Mesenchymal stem cell (in vitro differentiated cells and primary cell): Measurements from ENCODE around the gene CMTM4.

Experiments used
- DNase-seq: peaks from one replicate; pipeline ENCODE4 v3.0.0-alpha.2; 2013
- H2AFZ ChIP-seq: one replicate; pipeline ENCODE4 v1.6.1; 2013; ENCODE audit warnings: low read depth, mild to moderate bottlenecking, control low read depth, inconsistent platforms, low read length, moderate library complexity
- H2AK5ac ChIP-seq: 2 replicates; pipeline ENCODE4 v1.6.1; 2013; ENCODE audit warnings: low read length, moderate library complexity, mild to moderate bottlenecking, inconsistent platforms; ENCODE audit not compliant: severe bottlenecking
- H2BK120ac ChIP-seq: one replicate; pipeline ENCODE4 v1.6.1; 2013; ENCODE audit warnings: low read depth, mild to moderate bottlenecking, inconsistent platforms, low read length, moderate library complexity
- H2BK12ac ChIP-seq, 2 experiments: one replicate each; pipeline ENCODE4 v1.6.1; 2013; ENCODE audit warnings: inconsistent platforms in 2 of 2, low read length in 2 of 2, mild to moderate bottlenecking in 2 of 2, moderate library complexity in 2 of 2, control low read depth in 1 of 2
- H2BK15ac ChIP-seq: one replicate; pipeline ENCODE4 v1.6.1; 2013; ENCODE audit warnings: mild to moderate bottlenecking, low read depth, inconsistent platforms; ENCODE audit not compliant: poor library complexity, severe bottlenecking
- H2BK5ac ChIP-seq: 2 replicates; pipeline ENCODE4 v1.6.1; 2013; ENCODE audit warnings: low read depth, mild to moderate bottlenecking, low read length, control low read depth, inconsistent platforms; ENCODE audit not compliant: poor library complexity, severe bottlenecking
- H3K14ac ChIP-seq, 2 experiments: one replicate each; pipeline ENCODE4 v1.6.1; 2013; ENCODE audit warnings: inconsistent platforms in 2 of 2, low read length in 2 of 2, control low read depth in 1 of 2, mild to moderate bottlenecking in 1 of 2, moderate library complexity in 1 of 2
- H3K18ac ChIP-seq, 2 experiments: one replicate each; pipeline ENCODE4 v1.6.1; 2013; ENCODE audit warnings: inconsistent platforms in 2 of 2, low read length in 2 of 2, control low read depth in 1 of 2, low read depth in 1 of 2, mild to moderate bottlenecking in 1 of 2
- H3K23ac ChIP-seq, 2 experiments: one replicate each; pipeline ENCODE4 v1.6.1; 2013; ENCODE audit warnings: inconsistent platforms in 2 of 2, low read length in 2 of 2, mild to moderate bottlenecking in 2 of 2, moderate library complexity in 2 of 2, control low read depth in 1 of 2
- H3K27ac ChIP-seq: 2 replicates; pipeline ENCODE4 v1.5.1; 2013; ENCODE audit warnings: mild to moderate bottlenecking, moderate library complexity, low read length, control low read depth, inconsistent platforms; ENCODE audit not compliant: poor library complexity, severe bottlenecking
- H3K27me3 ChIP-seq, 2 experiments: 2 replicates each; pipeline versions ENCODE4 v1.6.1 to v1.7.0; 2013; ENCODE audit warnings: low read length in 2 of 2, mild to moderate bottlenecking in 2 of 2, moderate library complexity in 2 of 2, control low read depth in 1 of 2, inconsistent platforms in 1 of 2; ENCODE audit not compliant: control insufficient read depth in 1 of 2, insufficient read depth in 1 of 2
- H3K36me3 ChIP-seq, 2 experiments: 2 replicates each; pipeline versions ENCODE4 v1.6.1 to v1.7.0; 2013; ENCODE audit warnings: low read length in 2 of 2, control low read depth in 1 of 2, inconsistent platforms in 1 of 2, low read depth in 1 of 2, mild to moderate bottlenecking in 1 of 2; ENCODE audit not compliant: insufficient read depth in 2 of 2, control insufficient read depth in 1 of 2
- H3K4ac ChIP-seq, 2 experiments: one replicate each; pipeline ENCODE4 v1.6.1; 2013; ENCODE audit warnings: inconsistent platforms in 2 of 2, low read length in 2 of 2, mild to moderate bottlenecking in 2 of 2, moderate library complexity in 2 of 2, control low read depth in 1 of 2, low read depth in 1 of 2
- H3K4me1 ChIP-seq: 2 replicates; pipeline ENCODE4 v1.6.1; 2013; ENCODE audit warnings: low read depth, low read length, control low read depth; ENCODE audit not compliant: control insufficient read depth, insufficient read depth
- H3K4me2 ChIP-seq: 2 replicates; pipeline ENCODE4 v1.6.1; 2013; ENCODE audit warnings: low read length, mild to moderate bottlenecking, inconsistent platforms; ENCODE audit not compliant: poor library complexity, severe bottlenecking
- H3K4me3 ChIP-seq, 2 experiments: 2 replicates each; pipeline versions ENCODE4 v1.5.1 to v1.7.0; 2013; ENCODE audit warnings: low read length in 2 of 2, mild to moderate bottlenecking in 2 of 2, control low read depth in 1 of 2, low read depth in 1 of 2; ENCODE audit not compliant: insufficient read depth in 1 of 2
- H3K79me1 ChIP-seq: replicated peaks from 2 replicates; pipeline ENCODE4 v1.6.1; 2013; ENCODE audit warnings: mild to moderate bottlenecking, control low read depth, low read length, inconsistent platforms; ENCODE audit not compliant: poor library complexity, severe bottlenecking
- H3K9ac ChIP-seq: 2 replicates; pipeline ENCODE4 v1.7.0; 2013; ENCODE audit warnings: mild to moderate bottlenecking, low read length, moderate library complexity
- H3K9me3 ChIP-seq: 2 replicates; pipeline ENCODE4 v1.7.0; 2013; ENCODE audit warnings: mild to moderate bottlenecking, low read length; ENCODE audit not compliant: control insufficient read depth
- H4K8ac ChIP-seq: one replicate; pipeline ENCODE4 v1.6.1; 2013; ENCODE audit warnings: inconsistent platforms, mild to moderate bottlenecking, low read length, moderate library complexity
- H4K91ac ChIP-seq: one replicate; pipeline ENCODE4 v1.6.1; 2013; ENCODE audit warnings: mild to moderate bottlenecking, low read length, inconsistent platforms
- WGBS: methylation state at CpG from one replicate; pipeline ENCODE4 v1.1.7; 2013; ENCODE audit warnings: mixed read lengths; 5-methylcytosine and 5-hydroxymethylcytosine counted together

The CMTM4 gene

DNA sequence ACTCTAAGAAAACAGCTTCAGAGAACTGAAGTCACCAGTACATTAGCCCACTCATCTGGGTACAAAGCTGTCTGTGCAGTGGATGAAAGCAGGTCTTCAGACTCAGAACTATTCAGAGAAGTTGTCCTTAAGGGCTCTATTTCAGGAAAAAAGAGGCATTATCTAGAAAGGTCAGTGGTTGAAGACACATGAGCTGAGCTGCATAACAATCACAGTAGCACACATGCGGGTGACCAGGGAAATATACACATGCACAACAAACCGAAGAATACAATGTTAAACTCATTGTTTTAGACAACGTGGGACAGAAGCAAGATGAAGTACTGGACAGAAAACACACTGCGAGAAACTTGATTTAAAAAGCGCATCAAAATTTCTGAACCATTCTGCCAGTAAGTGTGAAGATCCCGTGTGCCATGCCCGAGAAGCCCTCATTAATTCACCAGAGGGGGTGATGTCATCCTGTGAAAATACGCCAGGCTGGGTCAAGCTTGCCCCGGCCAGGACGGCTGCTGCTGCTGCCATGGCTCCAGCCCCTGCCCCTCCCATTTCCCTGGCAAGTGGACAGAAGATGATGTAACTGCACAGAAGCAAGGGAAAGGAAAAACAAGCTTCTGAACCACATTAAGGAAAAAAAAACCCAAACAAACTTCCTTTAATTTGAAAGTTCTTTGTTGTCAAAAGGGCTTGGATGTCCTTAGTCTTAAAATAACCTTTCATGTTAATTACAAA is 44.8 kb upstream of the CMTM4 start:
- Histone ChIP-seq H3K79me1 (peaks cover 14% of the 10 kb centered on the region), H2AFZ (no peak overlapping the region), H3K27me3 (no peaks in the 10 kb centered on the region), H3K4ac (no peak overlapping the region), H3K18ac (no peak overlapping the region), H3K4me1 (peaks cover 12% of the 10 kb centered on the region), H2BK5ac (no peak overlapping the region), H3K9me3 (no peaks in the 10 kb centered on the region), H4K8ac (no peak overlapping the region), H4K91ac (no peak overlapping the region), H3K14ac (no peak overlapping the region), H3K4me3 (peak overlapping the region in 1 of 2 experiments; percentile 5), H2BK120ac (no peak overlapping the region), H3K23ac (no peak overlapping the region), H3K27ac (peak overlapping the region; percentile 9), H3K9ac (peak overlapping the region; percentile 88), H3K36me3 (peaks cover 54 to 81% of the 10 kb centered on the region in 2 experiments), H3K4me2 (no peak overlapping the region), H2AK5ac (no peak overlapping the region), H2BK15ac (no peak overlapping the region), H2BK12ac (no peak overlapping the region)
- peak; percentile 87 for DNase-seq
- WGBS = 63% methylated on average over 10 of the region's 10 CpGs

DNA sequence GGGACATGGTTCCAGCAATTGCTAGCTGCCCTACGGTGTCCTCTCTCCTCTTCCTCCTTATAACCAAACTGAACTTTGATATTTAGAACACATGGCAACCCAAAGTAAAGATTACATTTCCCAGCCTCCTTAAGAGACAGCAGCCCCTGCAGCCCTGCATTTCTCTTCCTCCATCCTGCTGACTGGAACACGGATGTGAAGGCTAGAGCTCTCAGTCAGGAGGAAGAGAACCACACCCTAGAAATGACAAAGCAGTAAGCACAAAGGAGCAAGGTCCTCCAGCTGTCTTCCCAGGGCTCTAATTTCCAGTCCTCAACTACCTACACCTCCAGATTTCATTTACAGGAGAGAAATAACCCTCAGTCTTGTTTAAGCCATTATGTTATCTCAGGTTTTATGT is 44.0 kb upstream of the CMTM4 start:
- 82% methylated on average over 2 of the region's 2 CpGs for WGBS
- no peaks in the 10 kb centered on the region for H3K9me3 ChIP-seq
- peak overlapping the region in 1 of 2 experiments; percentile 73 for H3K4ac ChIP-seq

DNA sequence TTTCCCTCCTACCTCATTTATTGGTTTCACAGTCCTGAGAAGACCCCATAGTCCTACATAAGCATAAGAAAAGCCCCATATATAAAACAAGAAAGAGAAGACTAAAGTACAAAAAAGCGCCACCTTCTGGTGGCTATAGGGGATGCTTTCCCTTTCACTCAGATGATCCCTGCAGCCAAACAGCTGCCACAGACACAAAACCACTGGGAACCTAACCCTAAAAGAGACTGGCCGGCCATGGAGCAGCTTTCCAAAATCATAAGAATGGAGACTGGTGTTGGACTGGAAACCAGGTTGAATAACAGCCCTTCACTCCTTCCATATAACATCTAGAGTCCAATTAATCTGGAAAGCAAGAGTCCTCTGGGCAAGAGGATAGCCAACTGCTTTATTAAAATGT is 43.5 kb upstream of the CMTM4 start:
- DNase-seq = peak; percentile 55
- Histone ChIP-seq H3K9ac (peak overlapping the region; percentile 88), H2BK12ac (no peak overlapping the region), H3K79me1 (peaks cover 17% of the 10 kb centered on the region), H3K4me3 (peak overlapping the region in 1 of 2 experiments; percentile 5), H3K18ac (no peak overlapping the region), H2BK5ac (no peak overlapping the region), H3K4me2 (no peak overlapping the region), H4K8ac (peak overlapping the region; percentile 37), H3K36me3 (peaks cover 54 to 83% of the 10 kb centered on the region in 2 experiments), H4K91ac (no peak overlapping the region), H3K27ac (no peak overlapping the region), H3K9me3 (no peaks in the 10 kb centered on the region), H2AK5ac (no peak overlapping the region), H2BK15ac (no peak overlapping the region), H3K4me1 (peaks cover 14% of the 10 kb centered on the region), H3K4ac (no peak overlapping the region), H3K27me3 (no peaks in the 10 kb centered on the region), H2AFZ (no peak overlapping the region), H2BK120ac (no peak overlapping the region), H3K14ac (no peak overlapping the region), H3K23ac (no peak overlapping the region)
- WGBS = 55% methylated on average over 2 of the region's 2 CpGs

More for the DNA sequence above, 44.0 kb upstream of the CMTM4 start:
- Histone ChIP-seq H2AK5ac (no peak overlapping the region), H3K4me3 (peak overlapping the region in 1 of 2 experiments; percentile 5), H3K36me3 (peaks cover 55 to 82% of the 10 kb centered on the region in 2 experiments), H2BK15ac (no peak overlapping the region), H4K8ac (peak overlapping the region; percentile 37), H3K4me2 (no peak overlapping the region), H3K9ac (peak overlapping the region; percentile 88), H3K27me3 (no peaks in the 10 kb centered on the region), H2AFZ (no peak overlapping the region), H3K27ac (peak overlapping the region; percentile 13), H3K18ac (no peak overlapping the region), H3K23ac (no peak overlapping the region), H2BK120ac (no peak overlapping the region), H2BK12ac (no peak overlapping the region), H2BK5ac (no peak overlapping the region), H4K91ac (peak overlapping the region; percentile 59), H3K14ac (no peak overlapping the region), H3K79me1 (peaks cover 17% of the 10 kb centered on the region), H3K4me1 (peaks cover 14% of the 10 kb centered on the region)
- peak; percentile 24 for DNase-seq

DNA sequence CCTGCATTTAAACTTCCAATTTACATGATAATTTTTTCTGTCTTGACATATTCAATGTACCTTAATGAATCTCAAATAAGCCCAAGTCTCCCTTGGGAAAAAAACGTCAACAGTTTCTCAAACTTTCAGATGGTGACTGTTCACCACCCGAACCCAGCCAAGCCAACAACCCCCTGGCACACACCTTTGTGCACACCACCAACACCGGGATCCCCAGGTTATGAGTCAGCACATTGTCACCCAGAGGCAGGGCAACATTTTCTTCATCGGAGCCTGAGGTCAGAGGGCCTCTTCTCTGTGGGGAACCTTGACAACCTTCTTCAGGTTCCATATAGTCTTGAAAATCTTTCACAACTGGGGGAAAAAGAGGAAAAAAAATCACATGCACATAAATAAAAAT is 39.3 kb upstream of the CMTM4 start:
- no peak overlapping the region for H2AK5ac ChIP-seq
- WGBS = 83% methylated on average over 4 of the region's 4 CpGs
- DNase-seq = no peak
- no peak overlapping the region for H3K4me3 ChIP-seq
- H3K23ac ChIP-seq = no peak overlapping the region
- H3K4me2 ChIP-seq = no peak overlapping the region
- peaks cover 10% of the 10 kb centered on the region for H3K4me1 ChIP-seq
- no peak overlapping the region for H2BK12ac ChIP-seq
- no peak overlapping the region for H2BK15ac ChIP-seq
- no peaks in the 10 kb centered on the region for H3K9me3 ChIP-seq
- H2AFZ ChIP-seq = no peak overlapping the region
- H3K14ac ChIP-seq = no peak overlapping the region
- H3K9ac ChIP-seq = no peak overlapping the region
- no peak overlapping the region for H4K8ac ChIP-seq
- no peak overlapping the region for H3K4ac ChIP-seq
- H3K18ac ChIP-seq = no peak overlapping the region
- no peak overlapping the region for H4K91ac ChIP-seq
- no peak overlapping the region for H3K27ac ChIP-seq
- no peaks in the 10 kb centered on the region for H3K27me3 ChIP-seq
- H2BK120ac ChIP-seq = no peak overlapping the region
- H2BK5ac ChIP-seq = no peak overlapping the region
- H3K79me1 ChIP-seq = peaks cover 41% of the 10 kb centered on the region
- peaks cover 68 to 90% of the 10 kb centered on the region in 2 experiments for H3K36me3 ChIP-seq
